ENCODE data around the gene LBH. TPM values are rescaled to one million over a fixed set of nuclear protein-coding genes. Genes with fewer than 3 reads are reported as not detected.

LBH gene
- total RNA-seq, 1 donor from 2014 or later: 137 TPM

DNA sequence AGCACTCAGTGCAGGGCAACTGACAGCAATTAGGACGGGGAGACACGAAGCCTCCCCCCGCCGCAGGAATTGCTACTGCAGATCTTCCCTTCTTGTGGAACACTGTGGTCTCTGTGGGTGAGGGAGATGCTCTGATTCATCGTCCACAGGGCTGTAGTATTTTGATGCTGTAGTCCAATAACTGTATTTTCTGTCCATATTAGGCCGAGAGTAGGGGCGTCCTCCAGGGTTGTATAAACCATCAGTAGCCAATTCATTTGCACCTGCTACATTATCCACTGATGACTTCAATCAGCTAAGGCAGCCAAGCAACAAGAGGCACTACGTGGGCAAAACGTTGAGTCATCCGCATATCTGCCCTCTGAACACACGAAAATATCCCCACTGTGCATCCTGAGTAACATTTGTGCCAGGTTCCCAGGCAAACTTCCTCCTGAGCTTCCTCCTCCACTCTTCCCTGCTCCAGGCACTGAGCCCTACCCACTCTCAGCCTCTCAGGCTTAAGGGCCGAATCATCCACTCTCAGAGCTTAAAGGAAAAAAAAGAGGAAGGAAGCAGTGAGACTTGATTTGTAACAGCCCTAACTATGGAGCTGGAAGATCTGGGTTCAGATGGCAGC is 62.1 kb downstream of the LBH start:
- H3K36me3 Mint-ChIP-seq (ENCODE audit: low read depth, unreplicated experiment): peaks cover 6% of the 10 kb centered on the region
- H3K4me1 Mint-ChIP-seq (ENCODE audit: unreplicated experiment): peaks cover 25% of the 10 kb centered on the region
- no peak overlapping the region for H3K27ac Mint-ChIP-seq (ENCODE audit: unreplicated experiment)
- H3K27me3 Mint-ChIP-seq (ENCODE audit: unreplicated experiment): no peaks in the 10 kb centered on the region
- TF ChIP-seq, protein P1, sequence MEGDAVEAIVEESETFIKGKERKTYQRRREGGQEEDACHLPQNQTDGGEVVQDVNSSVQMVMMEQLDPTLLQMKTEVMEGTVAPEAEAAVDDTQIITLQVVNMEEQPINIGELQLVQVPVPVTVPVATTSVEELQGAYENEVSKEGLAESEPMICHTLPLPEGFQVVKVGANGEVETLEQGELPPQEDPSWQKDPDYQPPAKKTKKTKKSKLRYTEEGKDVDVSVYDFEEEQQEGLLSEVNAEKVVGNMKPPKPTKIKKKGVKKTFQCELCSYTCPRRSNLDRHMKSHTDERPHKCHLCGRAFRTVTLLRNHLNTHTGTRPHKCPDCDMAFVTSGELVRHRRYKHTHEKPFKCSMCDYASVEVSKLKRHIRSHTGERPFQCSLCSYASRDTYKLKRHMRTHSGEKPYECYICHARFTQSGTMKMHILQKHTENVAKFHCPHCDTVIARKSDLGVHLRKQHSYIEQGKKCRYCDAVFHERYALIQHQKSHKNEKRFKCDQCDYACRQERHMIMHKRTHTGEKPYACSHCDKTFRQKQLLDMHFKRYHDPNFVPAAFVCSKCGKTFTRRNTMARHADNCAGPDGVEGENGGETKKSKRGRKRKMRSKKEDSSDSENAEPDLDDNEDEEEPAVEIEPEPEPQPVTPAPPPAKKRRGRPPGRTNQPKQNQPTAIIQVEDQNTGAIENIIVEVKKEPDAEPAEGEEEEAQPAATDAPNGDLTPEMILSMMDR (IDR thresholded peaks at IDR 0.05; ENCODE audit: unreplicated experiment): no peak
- DNase-seq (ENCODE audit: low spot score): peak; percentile 7
- no peaks in the 10 kb centered on the region for H3K9me3 Mint-ChIP-seq (ENCODE audit: unreplicated experiment)
- no peak overlapping the region for H3K4me3 Mint-ChIP-seq (ENCODE audit: unreplicated experiment)

DNA sequence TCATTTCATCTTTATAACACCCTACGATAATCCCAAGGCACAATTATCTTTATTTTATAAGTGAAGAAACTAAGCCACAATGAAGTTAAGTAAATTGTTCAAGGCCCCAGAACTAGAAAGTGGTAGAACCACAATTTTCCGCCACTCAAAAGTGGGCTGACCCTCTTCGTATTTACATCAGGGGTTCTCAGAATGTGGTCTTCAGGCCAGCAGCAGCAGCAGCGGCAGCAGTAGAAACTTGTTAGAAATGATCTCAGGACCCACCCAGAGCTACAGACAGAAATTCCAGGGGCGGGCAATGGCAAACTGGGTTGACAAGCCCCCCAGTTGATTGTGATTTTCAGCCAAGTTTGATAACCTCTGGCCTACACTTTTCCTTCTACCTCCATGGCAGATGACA is 62.8 kb downstream of the LBH start:
- TF ChIP-seq, protein P1 (IDR thresholded peaks at IDR 0.05; ENCODE audit: unreplicated experiment): no peak
- H3K9me3 Mint-ChIP-seq (ENCODE audit: unreplicated experiment): peaks cover 1% of the 10 kb centered on the region
- DNase-seq (ENCODE audit: low spot score): no peak
- no peaks in the 10 kb centered on the region for H3K27me3 Mint-ChIP-seq (ENCODE audit: unreplicated experiment)
- H3K4me1 Mint-ChIP-seq (ENCODE audit: unreplicated experiment): peaks cover 22% of the 10 kb centered on the region
- H3K4me3 Mint-ChIP-seq (ENCODE audit: unreplicated experiment): no peak overlapping the region
- peaks cover 6% of the 10 kb centered on the region for H3K36me3 Mint-ChIP-seq (ENCODE audit: low read depth, unreplicated experiment)
- H3K27ac Mint-ChIP-seq (ENCODE audit: unreplicated experiment): no peak overlapping the region

DNA sequence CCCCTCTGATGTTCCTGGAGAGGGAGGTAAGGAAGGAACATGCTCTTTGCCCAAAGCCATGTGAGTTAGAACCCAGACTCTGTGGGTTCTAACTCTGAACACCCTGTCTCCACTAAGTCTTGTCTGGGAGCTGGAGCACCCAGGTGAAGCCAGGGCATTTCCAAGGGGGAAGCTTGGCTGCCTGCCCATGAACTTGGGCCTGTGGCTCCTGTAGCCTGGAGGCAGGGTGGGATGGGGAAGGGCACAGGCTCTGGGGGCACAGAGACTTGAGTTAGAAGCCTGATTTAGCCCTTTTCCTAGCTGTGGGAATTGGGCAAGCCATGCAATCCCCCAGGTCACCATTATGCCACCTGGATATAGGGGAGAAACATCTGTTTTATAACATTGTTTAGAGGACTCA is 65.2 kb downstream of the LBH start:
- Mint-ChIP-seq H3K9me3 (ENCODE audit: unreplicated experiment) (peaks cover 4% of the 10 kb centered on the region), H3K27me3 (ENCODE audit: unreplicated experiment) (no peaks in the 10 kb centered on the region), H3K36me3 (ENCODE audit: low read depth, unreplicated experiment) (peaks cover 6% of the 10 kb centered on the region), H3K27ac (ENCODE audit: unreplicated experiment) (no peak overlapping the region), H3K4me3 (ENCODE audit: unreplicated experiment) (no peak overlapping the region), H3K4me1 (ENCODE audit: unreplicated experiment) (peaks cover 15% of the 10 kb centered on the region)
- TF ChIP-seq, protein P1 (IDR thresholded peaks at IDR 0.05; ENCODE audit: unreplicated experiment): no peak
- no peak for DNase-seq (ENCODE audit: low spot score)

DNA sequence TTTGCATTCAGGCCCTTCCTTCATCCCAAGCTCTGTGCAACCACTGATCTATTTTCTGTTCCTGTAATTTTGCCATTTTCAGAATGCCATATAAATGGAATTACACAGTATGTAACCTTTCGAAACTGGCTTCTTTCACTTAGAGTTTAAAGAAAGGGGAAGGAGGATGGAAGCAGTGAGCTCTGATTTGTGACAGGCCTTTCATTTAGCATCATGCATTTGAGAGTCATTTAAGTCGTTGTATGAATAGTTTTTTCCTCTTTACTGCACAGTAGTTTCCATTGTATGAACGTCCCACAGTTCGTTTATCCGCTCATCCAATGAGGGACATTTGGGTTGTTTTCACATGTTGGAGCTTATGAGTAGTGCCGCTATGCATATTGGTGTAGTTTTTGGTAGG is 67.0 kb downstream of the LBH start:
- DNase-seq (ENCODE audit: low spot score): no peak
- H3K36me3 Mint-ChIP-seq (ENCODE audit: low read depth, unreplicated experiment): peaks cover 6% of the 10 kb centered on the region
- no peak overlapping the region for H3K4me3 Mint-ChIP-seq (ENCODE audit: unreplicated experiment)
- no peak overlapping the region for H3K27ac Mint-ChIP-seq (ENCODE audit: unreplicated experiment)
- no peaks in the 10 kb centered on the region for H3K27me3 Mint-ChIP-seq (ENCODE audit: unreplicated experiment)
- peaks cover 12% of the 10 kb centered on the region for H3K4me1 Mint-ChIP-seq (ENCODE audit: unreplicated experiment)
- TF ChIP-seq, protein P1 (IDR thresholded peaks at IDR 0.05; ENCODE audit: unreplicated experiment): no peak
- peaks cover 8% of the 10 kb centered on the region for H3K9me3 Mint-ChIP-seq (ENCODE audit: unreplicated experiment)

DNA sequence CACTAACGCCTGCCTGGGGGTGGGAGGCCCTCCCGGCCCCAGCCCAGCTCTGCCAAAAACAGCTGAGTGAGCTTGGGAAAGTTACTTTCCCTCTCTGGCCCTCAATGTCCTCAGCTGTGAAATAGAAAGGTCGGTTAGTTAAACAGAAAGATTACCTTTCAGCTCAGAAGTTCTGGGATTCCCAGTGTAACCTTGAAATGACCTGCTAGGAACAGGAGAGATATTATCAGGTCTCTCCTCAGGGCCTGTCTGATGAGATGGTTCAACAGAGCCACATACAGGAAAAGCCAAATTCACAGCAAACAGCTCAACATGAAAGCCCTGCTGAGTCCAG is 68.8 kb downstream of the LBH start:
- Mint-ChIP-seq H3K9me3 (ENCODE audit: unreplicated experiment) (peaks cover 8% of the 10 kb centered on the region), H3K4me1 (ENCODE audit: unreplicated experiment) (peaks cover 2% of the 10 kb centered on the region), H3K4me3 (ENCODE audit: unreplicated experiment) (no peak overlapping the region), H3K27ac (ENCODE audit: unreplicated experiment) (no peak overlapping the region), H3K36me3 (ENCODE audit: low read depth, unreplicated experiment) (peaks cover 6% of the 10 kb centered on the region), H3K27me3 (ENCODE audit: unreplicated experiment) (peaks cover 3% of the 10 kb centered on the region)
- TF ChIP-seq, protein P1 (IDR thresholded peaks at IDR 0.05; ENCODE audit: unreplicated experiment): no peak
- no peak for DNase-seq (ENCODE audit: low spot score)
